ENCODE data around the gene DIDO1.

- TF ChIP-seq CTCF (IDR thresholded peaks at IDR 0.05): no peak
- TF ChIP-seq POLR2A (IDR thresholded peaks at IDR 0.05): no peak
These were observed 41.7 kb downstream of the DIDO1 start for GRCh38 chr20:62884556-62884955.
